ENCODE data around the gene PLAAT5. TPM values are rescaled to one million over a fixed set of nuclear protein-coding genes. Genes with fewer than 3 reads are reported as not detected.
A peak's percentile ranks its signal among the peaks of the same experiment; 100 is the strongest.

The PLAAT5 gene
- polyA plus RNA-seq, 2 of the 4 experiments (the other 2 are of a cell fraction) = 0.04 to 0.12 TPM

DNA sequence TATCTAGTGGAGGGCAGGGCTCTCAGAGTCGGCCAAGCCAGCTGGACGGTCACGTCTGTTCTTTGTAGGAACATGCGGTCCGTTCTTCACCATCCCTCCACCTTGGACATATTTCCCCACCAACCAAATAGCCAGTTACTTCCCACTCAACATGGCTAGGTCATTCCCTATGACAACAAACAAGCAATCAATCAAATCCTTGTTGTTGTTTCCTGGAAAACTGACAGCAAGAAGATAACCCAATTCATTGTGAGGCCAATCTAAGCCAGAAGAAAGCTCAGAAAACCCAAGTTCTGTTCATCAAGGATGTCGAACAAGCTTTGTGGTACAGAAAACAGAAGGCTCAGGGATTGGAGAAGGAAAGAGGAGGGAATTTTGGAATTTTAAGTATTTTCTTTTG, 10.9 kb downstream of the PLAAT5 start:
- FAIRE-seq = no peak
- no peak for ATAC-seq
- no peak overlapping the region for H3K4me3 ChIP-seq
- POLR2A ChIA-PET = no interaction called here
- peaks cover 19% of the 10 kb centered on the region for H3K9me3 ChIP-seq
- H3K4me2 ChIP-seq = no peak overlapping the region
- CTCF ChIA-PET = interaction anchor here (0.5 to 4.7 kb wide), 24 partner anchors 10 to 574 kb away, joined by 3 to 128 read pairs (median 9); partner anchors contain the start of gene PLAAT5
- DNase-seq (ENCODE audit: low read depth in 1 of 2, low spot score in 1 of 2) = no peak
- H3K27ac ChIP-seq = no peak overlapping the region
- TF ChIP-seq HOXB5 (CRISPR knock-in tag; IDR thresholded peaks at IDR 0.05) (no peak), KDM1A (IDR thresholded peaks at IDR 0.05; ENCODE audit: low read depth) (no peak), RARB (CRISPR knock-in tag; IDR thresholded peaks at IDR 0.05) (no peak), FOSB (CRISPR knock-in tag; IDR thresholded peaks at IDR 0.05) (no peak), RNF2 (IDR thresholded peaks at IDR 0.05; ENCODE audit: borderline replicate concordance, low read depth) (no peak), SREBF2 (IDR thresholded peaks at IDR 0.05) (no peak), RFX5 (IDR thresholded peaks at IDR 0.05) (no peak), NR3C1 (IDR thresholded peaks at IDR 0.05) (no peak), POLR2AphosphoS2 (conservative IDR thresholded peaks at IDR 0.05; ENCODE audit: low read length) (no peak), ZC3H11A (IDR thresholded peaks at IDR 0.05) (no peak), HOXA7 (CRISPR knock-in tag; IDR thresholded peaks at IDR 0.05) (no peak), ZFP36 (IDR thresholded peaks at IDR 0.05; ENCODE audit: borderline replicate concordance, partially characterized antibody) (no peak), EP300 (IDR thresholded peaks at IDR 0.05) (no peak), FOXS1 (CRISPR knock-in tag; IDR thresholded peaks at IDR 0.05) (no peak), HEYL (CRISPR knock-in tag; IDR thresholded peaks at IDR 0.05) (no peak), ESRRA (IDR thresholded peaks at IDR 0.05; ENCODE audit: borderline replicate concordance, low read length) (no peak), ZSCAN20 (CRISPR knock-in tag; IDR thresholded peaks at IDR 0.05) (no peak)
- TF ChIP-seq, protein P1, sequence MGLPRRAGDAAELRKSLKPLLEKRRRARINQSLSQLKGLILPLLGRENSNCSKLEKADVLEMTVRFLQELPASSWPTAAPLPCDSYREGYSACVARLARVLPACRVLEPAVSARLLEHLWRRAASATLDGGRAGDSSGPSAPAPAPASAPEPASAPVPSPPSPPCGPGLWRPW (IDR thresholded peaks at IDR 0.05) = no peak
- TF ChIP-seq, protein P2, sequence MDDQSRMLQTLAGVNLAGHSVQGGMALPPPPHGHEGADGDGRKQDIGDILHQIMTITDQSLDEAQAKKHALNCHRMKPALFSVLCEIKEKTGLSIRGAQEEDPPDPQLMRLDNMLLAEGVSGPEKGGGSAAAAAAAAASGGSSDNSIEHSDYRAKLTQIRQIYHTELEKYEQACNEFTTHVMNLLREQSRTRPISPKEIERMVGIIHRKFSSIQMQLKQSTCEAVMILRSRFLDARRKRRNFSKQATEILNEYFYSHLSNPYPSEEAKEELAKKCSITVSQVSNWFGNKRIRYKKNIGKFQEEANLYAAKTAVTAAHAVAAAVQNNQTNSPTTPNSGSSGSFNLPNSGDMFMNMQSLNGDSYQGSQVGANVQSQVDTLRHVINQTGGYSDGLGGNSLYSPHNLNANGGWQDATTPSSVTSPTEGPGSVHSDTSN (IDR thresholded peaks at IDR 0.05) = no peak
- TF ChIP-seq, protein P3, sequence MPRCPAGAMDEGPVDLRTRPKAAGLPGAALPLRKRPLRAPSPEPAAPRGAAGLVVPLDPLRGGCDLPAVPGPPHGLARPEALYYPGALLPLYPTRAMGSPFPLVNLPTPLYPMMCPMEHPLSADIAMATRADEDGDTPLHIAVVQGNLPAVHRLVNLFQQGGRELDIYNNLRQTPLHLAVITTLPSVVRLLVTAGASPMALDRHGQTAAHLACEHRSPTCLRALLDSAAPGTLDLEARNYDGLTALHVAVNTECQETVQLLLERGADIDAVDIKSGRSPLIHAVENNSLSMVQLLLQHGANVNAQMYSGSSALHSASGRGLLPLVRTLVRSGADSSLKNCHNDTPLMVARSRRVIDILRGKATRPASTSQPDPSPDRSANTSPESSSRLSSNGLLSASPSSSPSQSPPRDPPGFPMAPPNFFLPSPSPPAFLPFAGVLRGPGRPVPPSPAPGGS (IDR thresholded peaks at IDR 0.05) = no peak
- H3K4me1 ChIP-seq = no peaks in the 10 kb centered on the region; the same call in 2 of the 3 replicates
- 84% methylated on average over 6 of the region's 6 CpGs for WGBS (ENCODE audit: missing lambda C conversion rate)

DNA sequence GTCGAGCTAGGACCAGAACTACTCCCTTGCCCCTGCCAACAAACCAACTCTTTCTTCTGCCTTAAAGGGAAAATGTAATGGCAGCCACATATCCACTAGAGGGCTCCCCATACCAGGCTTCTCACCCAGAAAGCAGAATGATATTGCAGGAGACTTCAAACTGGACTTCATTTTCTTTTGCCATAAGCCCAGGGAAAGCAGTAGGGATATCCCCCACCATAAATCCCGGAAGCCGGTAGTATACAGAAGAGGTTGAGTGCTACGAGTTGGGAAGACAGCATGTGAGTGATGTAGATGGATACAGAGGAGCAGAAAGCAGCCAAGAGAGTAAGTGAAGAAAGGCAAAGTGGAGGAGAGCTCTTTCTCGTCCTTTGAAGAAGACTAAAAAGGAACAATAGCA, 12.1 kb downstream of the PLAAT5 start:
- peak; percentile 95 for ATAC-seq
- Histone ChIP-seq H3K9me3 (peaks cover 18% of the 10 kb centered on the region), H3K4me2 (peak overlapping the region; percentile 17; the same call in 2 of the 3 replicates), H3K27ac (peak overlapping the region; percentile 1 to 53; a peak in 2 of 6 replicates), H3K4me3 (no peak overlapping the region), H3K4me1 (no peaks in the 10 kb centered on the region; the same call in 2 of the 3 replicates)
- POLR2A ChIA-PET = no interaction called here
- FAIRE-seq = peak; percentile 81
- WGBS (ENCODE audit: missing lambda C conversion rate) = 18% methylated on average over 5 of the region's 5 CpGs
- CTCF ChIA-PET = interaction anchor here (0.6 to 4.7 kb wide), 57 partner anchors 9 to 573 kb away, joined by 3 to 128 read pairs (median 5); partner anchors contain the start of genes PLAAT2, PLAAT4, PLAAT5 and RTN3
- DNase-seq (ENCODE audit: low read depth in 1 of 2, low spot score in 1 of 2) = peak; percentile 71 to 85
- TF ChIP-seq CEBPB (IDR thresholded peaks at IDR 0.05) (0 out of 4 replicates have a peak, but pooled peaks of 1 of the 2 experiments have one; percentile 13), SMC3 (IDR thresholded peaks at IDR 0.05) (peak; percentile 97), RAD21 (conservative IDR thresholded peaks at IDR 0.05 in 1 of 2, IDR thresholded peaks at IDR 0.05 in 1 of 2) (peak; percentile 98 to 100)
- TF ChIP-seq, protein P4, sequence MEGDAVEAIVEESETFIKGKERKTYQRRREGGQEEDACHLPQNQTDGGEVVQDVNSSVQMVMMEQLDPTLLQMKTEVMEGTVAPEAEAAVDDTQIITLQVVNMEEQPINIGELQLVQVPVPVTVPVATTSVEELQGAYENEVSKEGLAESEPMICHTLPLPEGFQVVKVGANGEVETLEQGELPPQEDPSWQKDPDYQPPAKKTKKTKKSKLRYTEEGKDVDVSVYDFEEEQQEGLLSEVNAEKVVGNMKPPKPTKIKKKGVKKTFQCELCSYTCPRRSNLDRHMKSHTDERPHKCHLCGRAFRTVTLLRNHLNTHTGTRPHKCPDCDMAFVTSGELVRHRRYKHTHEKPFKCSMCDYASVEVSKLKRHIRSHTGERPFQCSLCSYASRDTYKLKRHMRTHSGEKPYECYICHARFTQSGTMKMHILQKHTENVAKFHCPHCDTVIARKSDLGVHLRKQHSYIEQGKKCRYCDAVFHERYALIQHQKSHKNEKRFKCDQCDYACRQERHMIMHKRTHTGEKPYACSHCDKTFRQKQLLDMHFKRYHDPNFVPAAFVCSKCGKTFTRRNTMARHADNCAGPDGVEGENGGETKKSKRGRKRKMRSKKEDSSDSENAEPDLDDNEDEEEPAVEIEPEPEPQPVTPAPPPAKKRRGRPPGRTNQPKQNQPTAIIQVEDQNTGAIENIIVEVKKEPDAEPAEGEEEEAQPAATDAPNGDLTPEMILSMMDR (IDR thresholded peaks at IDR 0.05) = peak; percentile 96
- TF ChIP-seq, protein P5, sequence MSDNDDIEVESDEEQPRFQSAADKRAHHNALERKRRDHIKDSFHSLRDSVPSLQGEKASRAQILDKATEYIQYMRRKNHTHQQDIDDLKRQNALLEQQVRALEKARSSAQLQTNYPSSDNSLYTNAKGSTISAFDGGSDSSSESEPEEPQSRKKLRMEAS (IDR thresholded peaks at IDR 0.05) = no peak

Measured in A549 (cell line).